ENCODE data around the gene FBXW7. TPM values are rescaled to one million over a fixed set of nuclear protein-coding genes. Genes with fewer than 3 reads are reported as not detected.

Gene FBXW7
- total RNA-seq, 1 experiment from 2014 or later = 27.1 TPM

DNA sequence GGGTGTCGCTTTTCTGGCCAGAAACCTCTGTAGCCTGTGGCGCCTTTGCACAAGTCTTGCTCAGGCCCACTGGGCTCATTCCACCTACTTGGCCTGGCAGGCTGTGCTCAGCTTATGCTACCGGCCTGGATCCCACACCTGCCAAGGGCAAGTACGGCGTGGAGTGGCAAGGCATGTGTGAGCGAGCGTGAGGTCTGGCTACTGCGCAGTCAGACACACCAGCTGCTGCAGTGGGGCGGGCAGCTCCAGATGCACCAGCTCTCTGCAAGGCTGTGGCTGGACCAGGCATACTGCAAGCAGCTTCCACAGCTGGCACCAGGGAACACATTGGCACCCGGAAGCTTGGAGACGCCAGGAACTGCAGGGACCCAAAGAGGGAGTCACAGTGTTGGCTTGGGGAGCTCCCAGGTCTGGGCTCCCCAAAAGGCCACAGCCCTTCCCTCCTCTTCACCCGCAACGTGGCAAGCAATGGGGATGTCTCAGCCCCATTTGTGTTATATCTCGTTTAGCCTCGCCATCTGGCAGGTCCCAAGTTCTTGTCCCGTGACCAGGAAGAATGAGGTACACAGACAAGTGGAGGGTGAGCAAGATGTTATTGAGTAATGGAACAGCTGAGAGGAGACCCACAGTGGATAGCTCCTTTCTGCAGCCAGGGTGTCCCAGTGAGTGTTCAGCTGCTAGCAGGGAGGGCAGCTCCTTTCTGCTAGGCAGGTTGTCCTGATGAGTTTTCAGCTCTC, 3.8 kb upstream of the FBXW7 start:
- H4K20me1 ChIP-seq (ENCODE audit: control insufficient read depth, insufficient read depth, insufficient read length) = no peaks in the 10 kb centered on the region
- H4K91ac ChIP-seq (ENCODE audit: insufficient read length, low read depth, low read length) = no peak overlapping the region
- H3K4me3 Mint-ChIP-seq = no peak overlapping the region
- H2BK15ac ChIP-seq (ENCODE audit: low read depth, low read length) = no peak overlapping the region
- H3K9ac ChIP-seq (ENCODE audit: extremely low read depth, insufficient read length, low read length) = no peak overlapping the region
- H3K79me1 ChIP-seq (ENCODE audit: insufficient read depth, low read depth, low read length, poor library complexity, severe bottlenecking) = peaks cover 4% of the 10 kb centered on the region
- no peak overlapping the region for H3K27ac ChIP-seq (ENCODE audit: insufficient read length, low read depth, low read length)
- no peak overlapping the region for H3K4me2 ChIP-seq (ENCODE audit: insufficient read depth, insufficient read length, low read length)
- no peak overlapping the region for H4K8ac ChIP-seq (replicated peaks; ENCODE audit: insufficient read length, low read depth, low read length)
- no peak overlapping the region for H2BK120ac ChIP-seq (ENCODE audit: low read depth, low read length, poor library complexity, severe bottlenecking)
- no peak overlapping the region for H2BK20ac ChIP-seq (ENCODE audit: low read depth, low read length, poor library complexity, severe bottlenecking)
- H3T11ph ChIP-seq (ENCODE audit: low read length) = no peak overlapping the region
- H3K79me2 ChIP-seq (ENCODE audit: insufficient read depth, low read length) = peaks cover 5% of the 10 kb centered on the region; the same call in 1 of the 2 replicates
- DNase-seq = no peak
- H3K27me3 Mint-ChIP-seq (ENCODE audit: low read depth) = no peaks in the 10 kb centered on the region
- no peak overlapping the region for H2BK5ac ChIP-seq (ENCODE audit: insufficient read length, low read length)
- H2AK5ac ChIP-seq (ENCODE audit: insufficient read length, low read length) = no peak overlapping the region
- H3K23me2 ChIP-seq (ENCODE audit: insufficient read length, low read depth, low read length, poor library complexity, severe bottlenecking) = peaks cover 8% of the 10 kb centered on the region
- no peak overlapping the region for H4K5ac ChIP-seq (ENCODE audit: insufficient read length, low read depth, low read length)
- peaks cover 8 to 19% (median 17%) of the 10 kb centered on the region in 3 experiments for H3K36me3 Mint-ChIP-seq (ENCODE audit: insufficient read depth in 1 of 3, low read depth in 3 of 3)
- H3K27ac Mint-ChIP-seq = no peak overlapping the region
- H3K9me3 Mint-ChIP-seq = peaks cover 0 to 2% of the 10 kb centered on the region in 2 experiments; a peak in 4 of 5 replicates
- H3K18ac ChIP-seq (ENCODE audit: insufficient read length, low read depth, low read length) = no peak overlapping the region
- TF ChIP-seq, protein P1, sequence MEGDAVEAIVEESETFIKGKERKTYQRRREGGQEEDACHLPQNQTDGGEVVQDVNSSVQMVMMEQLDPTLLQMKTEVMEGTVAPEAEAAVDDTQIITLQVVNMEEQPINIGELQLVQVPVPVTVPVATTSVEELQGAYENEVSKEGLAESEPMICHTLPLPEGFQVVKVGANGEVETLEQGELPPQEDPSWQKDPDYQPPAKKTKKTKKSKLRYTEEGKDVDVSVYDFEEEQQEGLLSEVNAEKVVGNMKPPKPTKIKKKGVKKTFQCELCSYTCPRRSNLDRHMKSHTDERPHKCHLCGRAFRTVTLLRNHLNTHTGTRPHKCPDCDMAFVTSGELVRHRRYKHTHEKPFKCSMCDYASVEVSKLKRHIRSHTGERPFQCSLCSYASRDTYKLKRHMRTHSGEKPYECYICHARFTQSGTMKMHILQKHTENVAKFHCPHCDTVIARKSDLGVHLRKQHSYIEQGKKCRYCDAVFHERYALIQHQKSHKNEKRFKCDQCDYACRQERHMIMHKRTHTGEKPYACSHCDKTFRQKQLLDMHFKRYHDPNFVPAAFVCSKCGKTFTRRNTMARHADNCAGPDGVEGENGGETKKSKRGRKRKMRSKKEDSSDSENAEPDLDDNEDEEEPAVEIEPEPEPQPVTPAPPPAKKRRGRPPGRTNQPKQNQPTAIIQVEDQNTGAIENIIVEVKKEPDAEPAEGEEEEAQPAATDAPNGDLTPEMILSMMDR (conservative IDR thresholded peaks at IDR 0.05) = no peak
- H3K4ac ChIP-seq (ENCODE audit: low read depth, low read length) = no peak overlapping the region
- H3K4me1 Mint-ChIP-seq = peaks cover 14 to 15% of the 10 kb centered on the region in 2 experiments
- H3K4me1 ChIP-seq (ENCODE audit: insufficient read depth, low read length) = no peaks in the 10 kb centered on the region
- H2AFZ ChIP-seq (ENCODE audit: low read length) = no peak overlapping the region
- H2BK12ac ChIP-seq (ENCODE audit: insufficient read length, low read depth, low read length) = no peak overlapping the region
- no peaks in the 10 kb centered on the region for H3K9me3 ChIP-seq (ENCODE audit: control insufficient read depth, low read depth, low read length)
- no peak overlapping the region for H3K23ac ChIP-seq (ENCODE audit: insufficient read length, low read depth, low read length)
- no peak overlapping the region for H3K14ac ChIP-seq (ENCODE audit: insufficient read depth, low read length)
- no peaks in the 10 kb centered on the region for H3K27me3 ChIP-seq (ENCODE audit: insufficient read depth, low read length)
- no CpG with 5 or more reads among the region's 16 CpGs for WGBS (ENCODE audit: extremely low coverage, insufficient read length, low lambda C conversion rate)
- no peak overlapping the region for H3K56ac ChIP-seq (ENCODE audit: insufficient read length, low read depth, low read length)
